ENCODE data around the gene CASP7.

The CASP7 gene

GRCh38 chr10:113706623-113707022 is 26.9 kb downstream of the CASP7 start:
- no peak overlapping the region for H3K4me3 ChIP-seq (ENCODE audit: low read depth, low read length)
- TF ChIP-seq MAX (IDR thresholded peaks at IDR 0.05; ENCODE audit: low read depth, low read length) (no peak), MYC (IDR thresholded peaks at IDR 0.05; ENCODE audit: low read depth, low read length) (no peak), CTCF (IDR thresholded peaks at IDR 0.05; ENCODE audit: low read depth, low read length) (no peak), POLR2A (IDR thresholded peaks at IDR 0.05; ENCODE audit: extremely low read depth, insufficient read length) (no peak)
- no peak for DNase-seq (ENCODE audit: low read depth)

GRCh38 chr10:113708640-113709039 is 28.9 kb downstream of the CASP7 start:
- no peak for DNase-seq (ENCODE audit: low read depth)
- no peak for TF ChIP-seq MYC (IDR thresholded peaks at IDR 0.05; ENCODE audit: low read depth, low read length)
- TF ChIP-seq POLR2A (IDR thresholded peaks at IDR 0.05; ENCODE audit: extremely low read depth, insufficient read length): no peak
- no peak for TF ChIP-seq CTCF (IDR thresholded peaks at IDR 0.05; ENCODE audit: low read depth, low read length)
- no peak for TF ChIP-seq MAX (IDR thresholded peaks at IDR 0.05; ENCODE audit: low read depth, low read length)
- H3K4me3 ChIP-seq (ENCODE audit: low read depth, low read length): no peak overlapping the region

- DNase-seq (ENCODE audit: low read depth): no peak
- H3K4me3 ChIP-seq (ENCODE audit: low read depth, low read length): no peak overlapping the region
- TF ChIP-seq POLR2A (IDR thresholded peaks at IDR 0.05; ENCODE audit: extremely low read depth, insufficient read length): no peak
- no peak for TF ChIP-seq MYC (IDR thresholded peaks at IDR 0.05; ENCODE audit: low read depth, low read length)
- no peak for TF ChIP-seq CTCF (IDR thresholded peaks at IDR 0.05; ENCODE audit: low read depth, low read length)
- no peak for TF ChIP-seq MAX (IDR thresholded peaks at IDR 0.05; ENCODE audit: low read depth, low read length)
Observed at GRCh38 chr10:113709221-113709838, 29.6 kb downstream of the CASP7 start.

GRCh38 chr10:113711142-113711541 is 31.4 kb downstream of the CASP7 start:
- TF ChIP-seq POLR2A (IDR thresholded peaks at IDR 0.05; ENCODE audit: extremely low read depth, insufficient read length) (no peak), MYC (IDR thresholded peaks at IDR 0.05; ENCODE audit: low read depth, low read length) (no peak), CTCF (IDR thresholded peaks at IDR 0.05; ENCODE audit: low read depth, low read length) (no peak), MAX (IDR thresholded peaks at IDR 0.05; ENCODE audit: low read depth, low read length) (no peak)
- no peak overlapping the region for H3K4me3 ChIP-seq (ENCODE audit: low read depth, low read length)
- DNase-seq (ENCODE audit: low read depth): no peak

- no peak for DNase-seq (ENCODE audit: low read depth)
- TF ChIP-seq CTCF (IDR thresholded peaks at IDR 0.05; ENCODE audit: low read depth, low read length) (no peak), MAX (IDR thresholded peaks at IDR 0.05; ENCODE audit: low read depth, low read length) (no peak), POLR2A (IDR thresholded peaks at IDR 0.05; ENCODE audit: extremely low read depth, insufficient read length) (no peak), MYC (IDR thresholded peaks at IDR 0.05; ENCODE audit: low read depth, low read length) (no peak)
- no peak overlapping the region for H3K4me3 ChIP-seq (ENCODE audit: low read depth, low read length)
Observed at GRCh38 chr10:113712024-113712423, 32.3 kb downstream of the CASP7 start.

All from NB4 (cell line).